Lower lobe of right lung (tissue), 2 donors: ENCODE measurements around the gene UGP2. TPM values are rescaled to one million over a fixed set of nuclear protein-coding genes. Genes with fewer than 3 reads are reported as not detected.
"Not testable (repeated sequence)": the region's sequence is repeated elsewhere in the genome, so short reads cannot be mapped to it uniquely, and the experiment has no call there.

Experiments
- ATAC-seq, 2 donors: fragments of 200-7000 bp; cut with Tn5 transposase; one replicate each; pipeline ENCODE4 v1.9.1; 2020 to 2022; ENCODE audit warnings: mild to moderate bottlenecking in 2 of 2, moderate library complexity in 2 of 2
- DNase-seq: peaks from one replicate; pipeline ENCODE4 v3.0.0-alpha.2; 2020
- H3K27ac ChIP-seq: fragments of 200-600 bp; one replicate; pipeline ENCODE4 v1.8.0; 2022
- H3K27me3 ChIP-seq: fragments of 200-600 bp; one replicate; pipeline ENCODE4 v1.8.0; 2022; ENCODE audit warnings: low read depth
- H3K36me3 ChIP-seq: fragments of 200-600 bp; one replicate; pipeline ENCODE4 v1.8.0; 2022; ENCODE audit warnings: mild to moderate bottlenecking
- H3K4me1 ChIP-seq: fragments of 200-600 bp; one replicate; pipeline ENCODE4 v1.8.0; 2022
- H3K4me3 ChIP-seq: fragments of 200-600 bp; one replicate; pipeline ENCODE4 v1.8.0; 2022; ENCODE audit warnings: mild to moderate bottlenecking
- H3K9me3 ChIP-seq: fragments of 200-600 bp; one replicate; pipeline ENCODE4 v1.8.0; 2022
- intact Hi-C: fragments of 100-400 bp; cut with DNase I; formaldehyde crosslinking; loops from one replicate; pipeline ENCODE4 v1.11.0; 2022
- total RNA-seq: library from RNA; stranded (reverse); fragmentation: NEBNext Ultra II Directional; extraction: Animal tissue kit (Norgen Biotek cat#: 25700); gene quantifications from one replicate; pipeline ENCODE4 v1.2.1, GENCODE V29; 2021
- TF ChIP-seq, protein P1 (sequence below): fragments of 200-600 bp; IDR thresholded peaks from one replicate; pipeline ENCODE4 v1.8.0; 2022; ENCODE audit warnings: antibody characterized with exemption, mild to moderate bottlenecking
- donor health status: DM: no; HTN: yes; CAD: no; lungs with severe emphysema.

The UGP2 gene
- total RNA-seq, 1 donor from 2014 or later, result 144 TPM

DNA sequence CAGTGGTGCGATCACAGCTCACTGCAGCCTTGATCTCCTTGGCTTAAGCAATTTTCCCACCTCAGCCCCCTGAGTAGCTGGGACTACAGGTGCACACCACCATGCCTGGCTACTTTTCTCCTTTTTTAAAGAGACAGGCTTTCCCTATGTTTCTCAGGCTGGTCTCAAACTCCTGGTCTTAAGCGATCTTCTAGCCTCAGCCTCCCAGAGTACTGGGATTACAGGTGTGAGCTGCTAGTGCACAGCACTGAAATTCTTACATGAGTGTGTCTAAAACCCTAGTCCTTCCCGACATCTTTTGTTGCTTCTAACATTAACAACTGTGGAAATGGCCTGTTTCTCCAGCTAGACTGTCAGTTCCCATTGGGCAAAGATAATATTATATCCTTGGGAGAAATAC is 2.9 kb downstream of the UGP2 start:
- Histone ChIP-seq H3K36me3 (no peaks in the 10 kb centered on the region), H3K27me3 (no peaks in the 10 kb centered on the region), H3K27ac (no peak overlapping the region), H3K4me3 (no peak overlapping the region), H3K4me1 (peaks cover 56% of the 10 kb centered on the region), H3K9me3 (no peaks in the 10 kb centered on the region)
- DNase-seq (no peak), ATAC-seq (no peak)
- intact Hi-C loops, result no loop called here
- TF ChIP-seq, protein P1, sequence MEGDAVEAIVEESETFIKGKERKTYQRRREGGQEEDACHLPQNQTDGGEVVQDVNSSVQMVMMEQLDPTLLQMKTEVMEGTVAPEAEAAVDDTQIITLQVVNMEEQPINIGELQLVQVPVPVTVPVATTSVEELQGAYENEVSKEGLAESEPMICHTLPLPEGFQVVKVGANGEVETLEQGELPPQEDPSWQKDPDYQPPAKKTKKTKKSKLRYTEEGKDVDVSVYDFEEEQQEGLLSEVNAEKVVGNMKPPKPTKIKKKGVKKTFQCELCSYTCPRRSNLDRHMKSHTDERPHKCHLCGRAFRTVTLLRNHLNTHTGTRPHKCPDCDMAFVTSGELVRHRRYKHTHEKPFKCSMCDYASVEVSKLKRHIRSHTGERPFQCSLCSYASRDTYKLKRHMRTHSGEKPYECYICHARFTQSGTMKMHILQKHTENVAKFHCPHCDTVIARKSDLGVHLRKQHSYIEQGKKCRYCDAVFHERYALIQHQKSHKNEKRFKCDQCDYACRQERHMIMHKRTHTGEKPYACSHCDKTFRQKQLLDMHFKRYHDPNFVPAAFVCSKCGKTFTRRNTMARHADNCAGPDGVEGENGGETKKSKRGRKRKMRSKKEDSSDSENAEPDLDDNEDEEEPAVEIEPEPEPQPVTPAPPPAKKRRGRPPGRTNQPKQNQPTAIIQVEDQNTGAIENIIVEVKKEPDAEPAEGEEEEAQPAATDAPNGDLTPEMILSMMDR, result no peak

DNA sequence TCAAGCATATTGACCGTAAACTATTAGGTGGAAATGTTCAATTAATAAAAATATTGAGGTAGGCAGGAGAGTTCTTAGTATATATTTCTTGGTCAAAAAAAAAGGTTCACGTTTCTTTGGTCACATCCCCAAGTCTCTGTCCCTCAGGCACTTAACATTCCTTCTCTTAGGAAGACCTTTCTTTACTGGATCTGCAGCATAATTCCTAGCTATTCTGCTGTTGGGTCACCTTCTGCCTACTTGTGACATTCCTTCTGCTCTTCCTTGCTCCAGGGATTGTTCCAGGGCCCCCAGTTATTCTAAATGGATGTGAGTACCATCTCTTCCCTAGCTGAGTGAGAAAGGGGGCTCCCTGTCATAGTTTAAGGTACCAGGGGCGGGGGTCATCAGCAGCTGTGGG is 4.2 kb downstream of the UGP2 start:
- intact Hi-C loops, result no loop called here
- ATAC-seq (no peak), DNase-seq (no peak)
- Histone ChIP-seq H3K27me3 (no peaks in the 10 kb centered on the region), H3K27ac (no peak overlapping the region), H3K36me3 (no peaks in the 10 kb centered on the region), H3K4me3 (no peak overlapping the region), H3K4me1 (peaks cover 64% of the 10 kb centered on the region), H3K9me3 (no peaks in the 10 kb centered on the region)
- TF ChIP-seq, protein P1, result no peak

DNA sequence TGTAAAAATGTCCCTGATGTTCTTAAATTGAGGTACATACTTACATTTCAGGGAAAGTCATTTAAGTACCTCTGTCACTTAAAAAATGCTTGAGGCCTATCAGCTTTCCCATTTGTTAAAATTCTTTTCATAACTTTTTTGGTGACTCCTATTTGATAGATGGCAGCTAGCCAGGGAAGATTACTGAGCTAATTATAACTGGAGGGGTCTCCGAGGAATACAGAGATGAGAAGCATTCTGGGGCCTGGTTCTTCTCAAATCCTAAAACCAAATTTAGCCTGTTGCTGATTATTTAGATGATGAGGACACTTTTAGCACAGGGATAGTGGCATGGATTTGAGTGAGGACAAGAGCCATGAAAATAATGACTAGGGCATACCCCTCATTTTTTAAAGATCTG is 4.8 kb downstream of the UGP2 start:
- Histone ChIP-seq H3K27ac (no peak overlapping the region), H3K27me3 (no peaks in the 10 kb centered on the region), H3K4me1 (peaks cover 64% of the 10 kb centered on the region), H3K36me3 (no peaks in the 10 kb centered on the region), H3K9me3 (no peaks in the 10 kb centered on the region), H3K4me3 (no peak overlapping the region)
- TF ChIP-seq, protein P1, result no peak
- ATAC-seq, result no peak
- intact Hi-C loops, result no loop called here
- DNase-seq, result no peak

DNA sequence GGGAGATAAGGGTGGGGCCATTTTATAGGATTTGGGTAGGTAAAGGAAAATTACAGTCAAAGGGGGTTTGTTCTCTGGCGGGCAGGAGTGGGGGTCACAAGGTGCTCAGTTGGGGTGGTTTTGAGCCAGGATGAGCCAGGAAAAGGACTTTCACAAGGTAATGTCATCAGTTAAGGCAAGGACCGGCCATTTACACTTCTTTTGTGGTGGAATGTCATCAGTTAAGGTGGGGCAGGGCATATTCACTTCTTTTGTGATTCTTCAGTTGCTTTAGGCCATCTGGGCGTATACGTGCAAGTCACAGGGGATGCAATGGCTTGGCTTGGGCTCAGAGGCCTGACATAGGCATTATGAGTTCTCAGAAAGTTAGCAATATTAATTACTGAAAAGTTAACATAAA is 5.9 kb downstream of the UGP2 start:
- H3K9me3 ChIP-seq, H3K4me3 ChIP-seq, DNase-seq, intact Hi-C loops, ATAC-seq, H3K27ac ChIP-seq, H3K36me3 ChIP-seq, H3K27me3 ChIP-seq: not testable (repeated sequence)
- H3K4me1 ChIP-seq, result peaks cover 73% of the 10 kb centered on the region

DNA sequence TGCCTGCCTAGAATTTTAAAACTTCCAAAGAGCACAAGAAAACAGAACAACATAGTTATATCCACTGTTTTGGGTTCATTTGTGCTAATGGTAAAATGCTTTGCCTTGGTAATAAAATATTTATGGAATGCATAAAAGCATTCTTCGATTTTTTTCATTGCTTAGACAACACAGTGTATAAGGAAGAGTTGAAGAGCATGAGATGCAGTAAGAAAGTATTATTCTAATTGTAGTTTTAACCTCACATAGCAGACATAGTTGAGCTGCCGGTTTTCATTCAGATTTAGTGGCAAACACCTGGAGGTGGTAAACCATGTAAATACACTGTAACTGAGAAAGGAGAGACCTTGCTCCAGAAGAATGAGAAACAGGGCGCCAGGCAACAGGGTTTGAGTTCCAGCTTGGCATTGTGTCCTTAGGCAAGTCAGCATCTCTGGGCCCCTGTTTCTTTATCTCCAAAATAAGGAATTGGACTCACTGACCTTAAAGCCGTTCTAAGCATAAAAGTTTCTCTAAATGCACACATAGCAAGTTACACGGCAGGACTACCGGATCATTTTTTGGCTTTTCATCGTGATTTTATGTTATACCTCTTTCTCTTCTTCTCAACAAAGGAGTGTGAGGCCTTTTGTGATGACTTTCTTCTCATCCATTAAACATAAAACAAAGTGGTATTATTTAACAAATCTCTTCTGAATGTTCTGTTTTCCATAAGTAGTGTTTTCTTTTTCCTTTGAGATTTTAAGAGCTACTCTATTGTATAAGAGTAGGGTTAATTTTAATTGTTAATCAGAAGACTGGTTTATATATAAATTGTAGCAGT is 7.9 kb downstream of the UGP2 start:
- intact Hi-C loops, result no loop called here
- H3K36me3 ChIP-seq, result no peaks in the 10 kb centered on the region
- no peak overlapping the region for H3K4me3 ChIP-seq
- TF ChIP-seq, protein P1, result no peak
- peaks cover 74% of the 10 kb centered on the region for H3K4me1 ChIP-seq
- H3K27me3 ChIP-seq, result no peaks in the 10 kb centered on the region
- H3K9me3 ChIP-seq, result no peaks in the 10 kb centered on the region
- ATAC-seq (no peak), DNase-seq (no peak)
- no peak overlapping the region for H3K27ac ChIP-seq

DNA sequence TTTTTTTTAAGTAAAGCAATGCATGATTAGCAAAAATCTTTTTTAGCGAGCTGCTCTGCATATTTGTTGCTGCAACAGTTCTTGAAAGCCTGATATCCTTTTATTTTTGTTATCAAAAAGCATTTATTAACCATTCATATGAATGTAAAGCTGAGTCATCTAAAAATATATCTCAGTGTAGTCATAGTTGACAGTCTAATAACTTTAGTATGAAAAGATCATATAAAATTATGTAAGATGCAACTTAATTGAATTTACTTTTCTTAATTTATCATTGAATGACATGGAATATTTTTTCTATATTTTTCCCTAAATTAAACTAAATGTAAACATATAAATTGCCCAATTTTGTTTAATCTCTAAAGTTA is 8.5 kb downstream of the UGP2 start:
- intact Hi-C loops, result no loop called here
- TF ChIP-seq, protein P1, result no peak
- Histone ChIP-seq H3K4me1 (peaks cover 71% of the 10 kb centered on the region), H3K4me3 (no peak overlapping the region), H3K9me3 (no peaks in the 10 kb centered on the region), H3K36me3 (no peaks in the 10 kb centered on the region), H3K27me3 (no peaks in the 10 kb centered on the region), H3K27ac (no peak overlapping the region)
- ATAC-seq (no peak), DNase-seq (no peak)
